NOMO-1 (cell line): ENCODE measurements around the gene MS4A4E.
A peak's percentile ranks its signal among the peaks of the same experiment; 100 is the strongest.
"Not testable (repeated sequence)": the region's sequence is repeated elsewhere in the genome, so short reads cannot be mapped to it uniquely, and the experiment has no call there.

Source experiments
- DNase-seq, 2 experiments: peaks; one replicate each; lab custom pipeline; 2025; ENCODE audit not compliant: unreplicated experiment in 2 of 2; lab: John Stamatoyannopoulos, UW

The MS4A4E gene

DNA sequence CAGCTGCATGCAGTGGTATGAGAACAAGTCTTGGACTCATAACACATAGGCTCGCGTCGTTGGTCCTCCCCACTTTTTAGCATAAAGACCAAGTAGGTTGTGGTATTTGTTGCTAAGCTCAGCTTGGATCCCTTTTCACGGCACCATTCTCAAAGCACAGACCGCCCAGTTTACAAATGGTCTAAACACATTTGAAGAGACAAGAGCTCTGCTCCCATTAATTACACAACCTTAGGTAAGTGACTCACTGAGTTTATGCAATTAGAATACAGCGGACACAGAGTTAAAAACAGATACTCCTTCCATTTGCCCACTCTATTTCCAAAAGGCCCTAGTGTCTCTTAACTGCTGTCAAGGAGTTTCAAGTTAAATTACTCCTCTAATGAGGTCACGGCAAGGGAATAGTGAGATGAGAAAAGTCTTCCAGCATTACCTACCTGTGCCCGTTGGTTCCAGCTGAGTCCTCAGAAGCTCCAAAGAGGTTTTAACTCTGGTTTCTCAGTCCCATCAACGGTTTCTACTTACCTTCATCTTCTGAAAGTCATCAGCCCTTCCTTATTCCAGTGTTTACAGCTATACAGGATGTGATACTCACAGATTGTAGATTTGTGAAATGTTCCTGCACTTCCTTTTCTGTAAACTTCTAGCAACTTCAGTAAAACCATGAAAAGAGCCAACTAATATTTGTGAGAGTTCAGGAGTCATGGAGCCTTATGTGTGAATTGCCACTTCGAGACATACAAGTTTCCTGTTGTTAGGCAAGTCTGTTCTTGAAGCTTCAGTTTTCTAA lies 60.2 kb downstream of the MS4A4E start, which contains the start of gene MS4A6A:
Gene MS4A6A (minus strand): TSS at position 543 of the 790 bp plus-strand sequence. CDS start 1,356 bp downstream, outside the sequence.
- peak; percentile 47 to 86 for DNase-seq

DNA sequence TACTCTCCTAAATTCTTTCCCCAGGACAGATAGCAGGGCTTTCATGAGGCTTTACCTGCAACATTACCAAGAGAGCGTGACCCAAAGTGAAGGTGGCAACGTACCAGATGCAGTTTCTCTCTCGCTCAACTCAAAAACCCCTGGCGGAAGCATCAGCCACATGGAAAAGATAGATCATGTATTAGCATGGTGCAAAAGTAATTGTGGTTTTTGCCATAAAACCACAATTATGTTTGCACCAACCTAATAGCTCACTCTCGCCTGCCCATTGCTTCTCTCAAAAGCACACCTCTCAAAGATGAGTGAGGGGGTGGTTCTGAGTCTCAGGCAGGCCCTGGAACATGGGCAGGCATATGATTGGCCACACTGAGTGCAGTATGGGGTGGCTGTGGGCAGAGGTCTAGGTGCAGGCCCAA lies 67.1 kb downstream of the MS4A4E start:
- no peak for DNase-seq

DNA sequence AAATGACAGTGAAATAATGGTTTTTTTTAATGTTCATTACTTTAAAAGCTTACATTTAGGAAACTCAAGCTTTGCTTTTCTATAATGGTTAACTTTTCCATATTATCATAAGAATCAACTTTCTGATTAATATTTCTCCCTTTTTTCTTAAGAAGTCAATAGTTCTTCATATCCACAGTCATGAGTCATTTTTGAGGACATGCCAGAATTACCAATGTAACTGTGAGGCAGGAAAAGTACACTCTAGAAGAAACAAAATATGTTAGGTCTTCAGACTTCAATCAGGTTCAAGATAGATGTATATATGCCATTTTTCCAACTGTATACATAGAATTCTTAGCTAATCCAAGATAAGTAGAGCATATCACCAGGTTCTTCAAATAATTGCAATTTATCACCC lies 70.9 kb downstream of the MS4A4E start:
- DNase-seq, result no peak

DNA sequence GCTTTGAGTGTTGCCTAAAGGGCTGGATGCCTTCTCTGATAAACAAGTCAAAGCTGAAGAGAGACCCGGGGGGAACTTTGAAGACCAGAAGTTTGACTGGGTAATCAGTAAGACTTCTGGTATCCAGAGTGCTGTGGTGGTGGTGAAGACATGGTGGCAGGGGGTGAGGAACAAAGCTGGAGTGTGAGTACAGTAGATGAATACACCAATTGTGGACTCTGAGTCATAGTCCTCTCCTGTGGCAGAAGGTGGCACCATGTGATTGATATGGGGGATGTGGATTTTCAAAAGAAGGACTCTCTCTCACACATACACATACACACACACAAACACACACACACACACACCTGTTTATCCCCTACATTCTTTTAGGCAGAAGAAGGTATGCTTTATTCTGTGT lies 72.4 kb downstream of the MS4A4E start:
- DNase-seq, result no peak

DNA sequence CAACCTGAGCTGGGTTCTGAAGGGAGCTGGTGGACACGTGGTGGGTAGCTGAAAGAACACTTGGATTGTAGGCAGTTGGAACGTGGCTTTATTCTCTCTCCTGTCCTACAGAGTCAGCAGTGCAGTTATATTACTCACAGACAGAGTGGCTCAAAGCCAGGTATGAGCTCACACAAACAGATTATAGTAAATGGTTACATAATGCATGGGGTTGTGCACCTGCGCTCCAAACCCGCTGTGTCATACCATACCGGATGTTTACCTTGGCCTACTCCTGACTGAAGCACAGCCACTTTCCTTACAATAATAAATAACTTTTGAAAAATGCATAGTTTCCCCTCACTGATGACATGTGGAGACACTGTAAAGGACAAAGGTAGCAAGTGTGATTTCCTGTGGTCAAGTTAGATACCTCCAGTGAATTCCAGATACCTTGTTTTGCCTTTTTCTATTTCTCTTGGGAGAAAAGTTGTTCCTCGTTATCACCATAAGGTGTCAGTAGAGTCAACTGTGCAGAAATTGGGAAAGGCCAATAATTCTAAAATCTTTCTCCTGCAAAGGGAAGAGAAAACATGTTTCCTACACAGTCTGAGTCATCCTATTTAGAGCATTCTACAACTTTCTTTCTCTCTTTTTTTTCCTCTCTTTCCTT lies 73.5 kb downstream of the MS4A4E start:
- DNase-seq, result peak; percentile 59 to 83

DNA sequence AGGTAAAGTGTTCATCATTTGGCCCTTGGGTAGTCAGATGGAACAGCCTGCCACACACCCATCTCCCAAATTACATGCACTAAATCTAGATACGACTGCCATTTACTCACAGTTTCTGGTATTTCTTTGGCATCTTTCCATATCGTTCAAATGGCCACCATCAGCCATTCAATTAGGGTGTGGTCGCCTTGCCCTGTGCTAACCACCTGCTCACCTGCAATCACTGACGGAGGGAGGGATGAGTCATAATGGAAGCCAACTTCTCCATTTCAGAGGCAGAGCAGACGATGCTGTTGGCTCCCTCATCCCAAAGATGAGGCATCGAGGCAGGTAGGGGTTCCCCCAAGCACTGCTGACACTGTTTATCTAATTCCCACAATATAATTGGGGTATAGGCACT lies 74.6 kb downstream of the MS4A4E start:
- DNase-seq, result no peak

DNA sequence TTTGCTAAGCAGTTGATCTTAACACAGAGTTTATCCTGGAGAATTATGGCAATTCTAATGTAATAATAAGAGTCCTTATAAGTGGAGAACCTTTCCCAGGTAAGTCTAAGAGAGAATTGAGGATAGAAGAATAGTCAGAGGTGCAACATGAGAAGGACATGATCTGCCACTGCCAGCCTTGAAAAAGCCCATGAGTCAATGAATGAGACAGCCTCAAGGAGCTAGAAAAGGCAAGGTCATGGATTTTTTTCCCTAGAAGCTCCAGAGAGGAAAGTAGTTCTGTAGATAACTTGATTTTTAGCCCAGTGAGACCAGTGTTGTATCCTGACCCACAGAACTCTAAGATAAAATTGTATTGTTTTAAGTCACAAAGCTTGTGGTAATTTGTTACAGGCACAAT lies 77.0 kb downstream of the MS4A4E start:
- no peak for DNase-seq

DNA sequence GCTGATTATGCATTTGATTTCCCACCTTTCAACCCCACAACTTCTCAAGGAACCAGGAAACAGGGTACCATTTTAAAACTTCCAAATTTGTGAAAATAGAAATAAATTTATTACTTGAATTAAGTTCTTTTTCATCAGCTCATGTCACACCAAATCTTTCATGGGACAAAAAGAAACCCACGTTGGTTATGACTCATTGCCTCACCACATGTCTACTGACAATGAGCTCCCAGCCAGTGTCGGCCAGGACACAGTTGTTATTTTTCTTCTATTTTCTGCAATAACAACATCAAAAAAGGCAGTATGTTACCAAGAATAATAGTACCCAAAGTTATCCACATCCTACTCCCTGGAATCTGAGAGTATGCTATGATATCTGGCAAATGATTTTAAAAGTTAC lies 77.4 kb downstream of the MS4A4E start:
- DNase-seq, result no peak

DNA sequence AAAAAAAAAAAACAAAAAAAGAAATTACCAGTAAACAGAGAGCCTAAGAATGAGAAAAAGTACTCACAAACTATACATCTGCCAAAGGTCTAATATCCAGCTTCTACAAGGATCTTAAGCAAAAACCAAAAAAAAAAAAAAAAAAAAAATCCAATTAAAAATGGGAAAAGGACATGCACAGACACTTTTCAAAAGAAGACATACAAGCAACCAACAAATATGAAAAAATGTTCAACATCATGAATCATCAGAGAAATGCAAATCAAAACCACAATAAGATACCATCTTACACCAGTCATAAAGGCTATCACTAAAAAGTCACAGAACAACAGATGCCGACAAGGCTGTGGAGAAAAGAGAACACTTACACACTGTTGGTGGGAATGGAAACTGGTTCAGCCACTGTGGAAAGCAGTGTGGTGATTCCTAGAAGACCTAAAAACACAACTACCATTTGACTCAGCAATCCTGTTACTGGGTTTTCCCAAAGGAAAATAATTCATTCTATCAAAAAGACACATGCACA lies 78.3 kb downstream of the MS4A4E start:
- no peak for DNase-seq

DNA sequence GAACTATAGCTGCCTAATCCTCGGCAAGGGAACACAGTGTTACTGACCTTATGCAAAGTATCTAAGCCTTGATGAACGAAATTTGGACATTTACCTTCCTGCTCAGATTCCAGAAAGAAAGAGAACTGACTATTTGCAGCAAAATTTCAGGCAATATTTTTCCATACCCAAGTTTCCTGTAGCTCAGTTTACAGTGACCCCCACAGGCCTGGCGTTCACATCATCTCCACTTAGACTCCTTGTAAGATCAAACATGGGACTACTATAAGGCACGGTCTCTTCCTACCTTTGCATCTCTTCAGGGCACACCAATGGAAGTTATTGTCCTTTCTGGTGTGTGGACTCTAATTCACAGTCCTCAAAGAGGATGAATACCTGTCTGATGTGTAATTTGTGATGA lies 81.2 kb downstream of the MS4A4E start:
- no peak for DNase-seq

DNA sequence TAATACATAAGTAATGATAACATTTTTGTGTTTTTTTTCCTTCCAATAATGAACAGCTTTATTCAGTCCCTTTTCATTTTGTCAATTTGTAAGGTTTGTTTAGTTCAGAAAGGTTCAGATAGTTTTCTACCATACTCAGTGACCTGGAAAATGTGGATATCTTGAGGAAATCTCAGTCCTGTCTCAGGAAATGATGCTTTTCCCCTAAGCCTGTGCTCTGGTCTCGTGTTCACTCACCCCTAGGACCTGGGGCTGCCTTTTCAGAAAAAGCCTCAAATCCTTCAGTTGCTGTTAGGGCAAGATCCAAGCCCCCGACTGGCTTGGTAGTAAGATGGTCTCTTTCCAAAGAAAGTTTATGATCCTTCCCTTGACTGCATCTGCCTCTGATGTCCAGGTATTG lies 81.8 kb downstream of the MS4A4E start:
- DNase-seq, result no peak

DNA sequence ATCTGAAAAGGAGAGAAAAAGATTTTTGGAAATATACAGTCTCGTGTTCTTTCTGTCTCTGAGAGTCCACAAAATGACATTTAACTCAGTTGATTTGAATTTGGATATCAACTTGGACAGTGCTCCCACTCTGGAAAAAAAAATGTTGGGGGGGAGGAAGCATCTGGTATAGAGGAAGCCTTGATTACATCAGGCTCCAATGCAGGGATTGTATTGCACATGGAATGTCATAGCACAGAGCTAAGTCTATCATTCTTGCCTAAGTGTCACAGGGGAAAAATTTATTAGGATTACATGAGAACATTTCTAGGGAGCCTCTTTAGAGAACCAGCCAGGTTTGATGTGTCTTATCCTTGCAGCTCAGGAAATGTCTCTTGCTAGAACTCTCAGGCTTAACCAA lies 83.1 kb downstream of the MS4A4E start:
- DNase-seq, result no peak

DNA sequence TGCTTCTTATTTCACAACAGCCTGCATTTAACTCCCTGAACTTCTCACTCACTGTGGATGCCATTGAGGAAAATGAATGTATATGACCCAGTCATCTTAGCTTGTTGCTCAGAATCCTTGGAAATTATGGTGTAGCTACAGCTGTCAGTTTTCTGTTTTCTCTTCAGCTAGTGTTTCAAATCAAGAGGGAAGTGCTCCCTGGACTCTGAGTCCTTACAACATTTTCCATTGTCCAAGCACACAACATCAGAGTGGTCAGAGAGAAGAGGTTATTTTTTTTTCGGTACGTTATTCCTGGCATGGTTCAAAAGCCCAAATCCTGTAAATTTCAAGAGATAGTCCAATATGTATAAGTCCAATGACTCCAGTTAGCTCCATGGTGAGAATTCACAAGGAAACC lies 83.7 kb downstream of the MS4A4E start:
- no peak for DNase-seq

DNA sequence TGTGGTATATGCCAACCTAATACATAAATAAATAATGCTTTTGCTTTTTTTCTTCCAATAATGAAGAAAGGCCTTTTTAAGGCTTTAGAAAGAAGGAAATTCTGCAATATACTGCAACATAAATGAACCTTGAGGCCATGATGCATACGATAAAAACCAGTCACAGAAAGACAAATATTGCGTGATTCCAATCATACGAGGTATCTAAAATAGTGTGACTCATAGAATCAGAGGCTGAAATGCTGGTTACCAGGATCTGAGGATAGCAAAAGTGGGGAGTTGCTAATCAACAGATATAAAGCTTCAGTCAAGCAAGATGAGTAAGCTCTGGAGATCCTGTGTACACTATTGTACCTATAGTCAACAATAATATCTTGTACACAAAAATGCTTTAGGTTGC lies 84.3 kb downstream of the MS4A4E start:
- DNase-seq, result no peak

DNA sequence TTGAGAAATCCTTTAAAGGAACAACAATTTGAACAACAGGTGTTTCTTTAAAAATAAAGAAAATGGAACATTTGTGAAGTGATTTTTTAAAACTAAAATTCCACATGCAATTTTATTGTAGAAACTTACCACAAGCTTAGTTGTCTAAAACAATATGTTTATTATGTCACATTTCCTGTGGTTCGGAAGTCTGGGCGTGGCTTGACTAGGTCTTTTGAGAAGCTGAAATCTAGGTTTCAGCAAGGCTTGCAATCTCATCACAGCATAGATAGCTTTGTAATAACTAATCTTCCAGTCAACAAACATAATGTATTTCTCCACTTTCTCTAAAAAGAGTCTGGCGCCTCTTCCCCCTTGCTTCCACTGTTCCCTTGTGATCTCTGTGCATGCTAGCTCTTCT lies 87.0 kb downstream of the MS4A4E start:
- peak in 1 of 2 experiments; percentile 49 for DNase-seq

DNA sequence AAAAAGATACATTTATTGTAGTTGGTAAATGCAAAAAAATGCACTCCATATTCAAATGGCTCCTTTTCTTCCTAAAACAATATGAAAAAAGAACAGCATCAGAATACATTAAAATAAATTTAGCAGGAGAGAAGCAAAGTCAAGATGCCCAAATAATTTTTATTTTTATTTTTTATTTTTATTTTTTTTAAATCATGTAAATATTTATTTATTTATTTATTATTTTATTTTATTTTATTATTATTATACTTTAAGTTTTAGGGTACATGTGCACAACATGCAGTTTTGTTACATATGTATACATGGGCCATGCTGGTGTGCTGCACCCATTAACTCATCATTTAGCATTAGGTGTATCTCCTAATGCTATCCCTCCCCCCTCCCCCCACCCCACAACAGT lies 90.2 kb downstream of the MS4A4E start:
- not testable (repeated sequence) for DNase-seq

DNA sequence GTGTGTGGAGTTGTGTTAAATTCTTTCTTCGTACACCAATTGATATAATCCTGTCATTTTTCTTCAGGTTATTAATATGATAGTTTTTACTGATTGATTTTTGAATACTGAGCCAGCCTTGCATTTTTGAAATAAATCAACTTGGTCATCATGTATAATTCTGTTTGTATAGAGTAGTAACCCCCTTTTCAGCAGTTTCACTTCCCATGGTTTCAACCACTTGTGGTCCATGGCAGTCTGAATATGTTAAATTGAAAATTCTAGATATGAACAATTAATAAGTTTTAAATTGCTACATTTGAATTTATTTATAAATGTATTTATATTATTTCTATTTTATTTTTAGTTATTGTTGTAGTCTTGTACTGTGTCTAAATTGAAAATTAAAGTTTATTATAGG lies 92.7 kb downstream of the MS4A4E start:
- DNase-seq, result peak in 1 of 2 experiments; percentile 63
